Adrenal gland (tissue), 12 donors: ENCODE results near the gene GAL3ST3. TPM values are rescaled to one million over a fixed set of nuclear protein-coding genes. Genes with fewer than 3 reads are reported as not detected.
A peak's percentile ranks its signal among the peaks of the same experiment; 100 is the strongest.

Source experiments
- DNase-seq, 7 donors: peaks; one replicate each; pipeline ENCODE4 v3.0.0-alpha.2; 2019 to 2020
- H3K27ac ChIP-seq, 5 donors: fragments of 200-600 bp; sonication (generic) in 4 of 5; 1 replicate in 3 of 5; 2 replicates in 2 of 5; pipeline versions ENCODE4 v1.5.1 to v1.8.0; 2016 to 2020; ENCODE audit warnings: mild to moderate bottlenecking in 1 of 5
- H3K27me3 ChIP-seq: fragments of 200-600 bp; 2 replicates; pipeline ENCODE4 v1.8.0; 2021
- H3K36me3 ChIP-seq, 2 donors: fragments of 200-600 bp; replicated peaks in 1 of 2; 1 replicate in 1 of 2; 2 replicates in 1 of 2; pipeline versions ENCODE4 v1.5.1 to v1.8.0; 2018 to 2022
- H3K4me1 ChIP-seq, 2 donors: fragments of 200-600 bp; replicated peaks in 1 of 2; 1 replicate in 1 of 2; 2 replicates in 1 of 2; pipeline versions ENCODE4 v1.5.1 to v1.8.0; 2018 to 2021
- H3K4me3 ChIP-seq, 4 donors: fragments of 200-600 bp; sonication (generic) in 3 of 4; one replicate each; pipeline ENCODE4 v1.5.1; 2016 to 2018
- H3K9me3 ChIP-seq, 3 donors: fragments of 200-600 bp; sonication (generic) in 1 of 3; replicated peaks in 1 of 3; 1 replicate in 2 of 3; 2 replicates in 1 of 3; pipeline versions ENCODE4 v1.5.1 to v1.8.0; 2016 to 2021
- POLR2A ChIP-seq, 2 donors: fragments of 450-650 bp; IDR thresholded peaks; one replicate each; pipeline ENCODE4 v1.6.1; 2017; ENCODE audit warnings: antibody characterized with exemption in 2 of 2, mild to moderate bottlenecking in 2 of 2, moderate library complexity in 1 of 2
- WGBS, 4 donors: extraction: QIAGEN DNeasy Blood & Tissue Kit in 2 of 4; methylation state at CpG; one replicate each; pipeline versions ENCODE4 v1.1.5 to v1.1.7; 2013 to 2017; 5-methylcytosine and 5-hydroxymethylcytosine counted together
- intact Hi-C, 2 donors: fragments of 100-400 bp; cut with DNase I; formaldehyde crosslinking; loops; one replicate each; pipeline versions ENCODE4 v1.14.1 to v1.15.0; 2022 to 2023
- polyA plus RNA-seq, 3 donors: library from polyadenylated mRNA; stranded (reverse); fragments of 200-250 nt in 2 of 3; fragments of 350-450 nt in 1 of 3; fragmentation: Illumina TruSeq in 1 of 3; extraction: RNeasy Lipid Tissue Mini Kit (QIAGEN cat#74804) in 1 of 3; gene quantifications; one replicate each; pipeline ENCODE4 v1.2.3, GENCODE V29; 2013 to 2014
- total RNA-seq, 9 donors: library from RNA; depleted of rRNA in 4 of 9; stranded (reverse); fragments of >200 nt in 4 of 9; fragments of 120-200 nt in 1 of 9; fragmentation: NEBNext Ultra II Directional in 1 of 9; extraction: Animal tissue kit (Norgen Biotek cat#: 25700) in 1 of 9; gene quantifications; one replicate each; pipeline versions ENCODE4 v1.1.0 to v1.2.4, GENCODE V29; 2013 to 2023
- TF ChIP-seq, protein P1 (sequence below), 6 experiments: fragments of 450-650 bp in 4 of 6; fragments of 200-600 bp in 2 of 6; sonication (generic) in 1 of 6; IDR thresholded peaks; 1 replicate in 5 of 6; 2 replicates in 1 of 6; pipeline versions ENCODE4 v1.5.1 to v1.8.0; 2016 to 2021; ENCODE audit warnings: antibody characterized with exemption in 6 of 6, mild to moderate bottlenecking in 2 of 6, moderate library complexity in 1 of 6
- donor health status: healthy with polysubstance abuse.
- donor health status: Bipolar disorder and iron deficiency.
- donor health status: DM: yes; HTN: yes; CAD: no.
- donor health status: DM: no; HTN: no; CAD: no.
- donor health status: DM: no; HTN: no; CAD: no.
- donor health status: DM: yes; HTN: yes; CAD: no.

GAL3ST3 gene
- total and polyA plus RNA-seq, 12 donors = 0.11 to 0.41 (median 0.22) TPM; not detected in 8

DNA sequence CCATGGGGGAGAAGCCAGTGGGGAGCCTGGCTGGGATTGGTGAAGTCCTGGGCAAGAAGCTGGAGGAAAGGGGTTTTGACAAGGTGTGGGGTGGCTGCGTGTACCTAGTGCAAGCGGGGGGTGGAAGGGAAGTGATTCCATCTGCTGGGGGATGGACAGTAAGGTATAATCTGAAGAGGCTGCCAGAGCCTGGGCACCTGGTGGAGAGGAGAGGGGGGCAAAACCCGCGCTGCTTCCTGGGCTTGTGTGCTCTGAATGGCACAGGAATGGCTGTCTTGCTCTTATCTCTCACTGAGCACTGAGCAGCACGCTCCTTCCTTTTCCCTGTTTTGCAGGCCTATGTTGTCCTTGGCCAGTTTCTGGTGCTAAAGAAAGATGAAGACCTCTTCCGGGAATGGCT, 45.7 kb downstream of the GAL3ST3 start:
- Histone ChIP-seq H3K4me1 (peaks cover 5 to 33% of the 10 kb centered on the region in 2 donors), H3K27ac (peak overlapping the region; percentile 48 to 96 (median 94)), H3K27me3 (no peaks in the 10 kb centered on the region), H3K9me3 (no peaks in the 10 kb centered on the region), H3K4me3 (peak overlapping the region in 2 of 4 donors; percentile 56 to 91), H3K36me3 (peaks cover 0 to 35% of the 10 kb centered on the region in 2 donors)
- no peak for DNase-seq
- intact Hi-C loops = no loop called here
- WGBS, 4 donors = 57 to 76% (median 64%) methylated on average over 6 of the region's 6 CpGs
- TF ChIP-seq, protein P1, sequence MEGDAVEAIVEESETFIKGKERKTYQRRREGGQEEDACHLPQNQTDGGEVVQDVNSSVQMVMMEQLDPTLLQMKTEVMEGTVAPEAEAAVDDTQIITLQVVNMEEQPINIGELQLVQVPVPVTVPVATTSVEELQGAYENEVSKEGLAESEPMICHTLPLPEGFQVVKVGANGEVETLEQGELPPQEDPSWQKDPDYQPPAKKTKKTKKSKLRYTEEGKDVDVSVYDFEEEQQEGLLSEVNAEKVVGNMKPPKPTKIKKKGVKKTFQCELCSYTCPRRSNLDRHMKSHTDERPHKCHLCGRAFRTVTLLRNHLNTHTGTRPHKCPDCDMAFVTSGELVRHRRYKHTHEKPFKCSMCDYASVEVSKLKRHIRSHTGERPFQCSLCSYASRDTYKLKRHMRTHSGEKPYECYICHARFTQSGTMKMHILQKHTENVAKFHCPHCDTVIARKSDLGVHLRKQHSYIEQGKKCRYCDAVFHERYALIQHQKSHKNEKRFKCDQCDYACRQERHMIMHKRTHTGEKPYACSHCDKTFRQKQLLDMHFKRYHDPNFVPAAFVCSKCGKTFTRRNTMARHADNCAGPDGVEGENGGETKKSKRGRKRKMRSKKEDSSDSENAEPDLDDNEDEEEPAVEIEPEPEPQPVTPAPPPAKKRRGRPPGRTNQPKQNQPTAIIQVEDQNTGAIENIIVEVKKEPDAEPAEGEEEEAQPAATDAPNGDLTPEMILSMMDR (IDR thresholded peaks at IDR 0.05) = no peak
- no peak for TF ChIP-seq POLR2A (IDR thresholded peaks at IDR 0.05)

DNA sequence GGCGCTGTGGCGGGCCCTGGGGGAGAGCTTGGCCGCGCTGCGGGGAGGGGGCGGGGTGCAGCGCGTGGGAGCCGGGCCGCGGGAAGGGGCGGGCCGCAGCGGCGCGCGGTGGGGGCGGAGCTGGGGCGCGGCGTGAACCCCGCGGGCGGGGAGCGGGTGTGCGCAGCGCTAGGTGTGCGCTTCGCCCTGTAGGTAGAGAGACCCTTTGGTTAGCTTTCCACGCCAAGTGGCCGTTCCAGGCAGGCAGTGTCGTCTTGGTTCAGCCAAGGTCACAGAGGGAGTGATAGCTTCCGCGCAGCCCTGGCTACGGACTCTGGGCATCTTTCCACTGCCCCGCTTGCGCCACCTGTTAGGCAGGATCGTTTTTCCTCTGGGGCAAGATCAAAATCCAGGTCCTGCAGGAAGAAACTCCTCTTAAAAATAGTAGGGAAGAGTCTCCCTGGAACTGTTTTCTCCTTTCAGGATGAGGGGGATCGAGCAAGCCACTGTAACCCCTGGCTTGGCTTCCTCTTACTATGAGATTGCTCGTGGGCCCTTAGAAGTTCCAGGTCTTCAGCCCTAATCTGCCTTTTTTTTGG, 46.2 kb downstream of the GAL3ST3 start:
- 0 to 1% (median 0%) methylated on average over 7 to 40 of the region's 40 CpGs for WGBS, 4 donors
- no peak for TF ChIP-seq POLR2A (IDR thresholded peaks at IDR 0.05)
- TF ChIP-seq, protein P1 (IDR thresholded peaks at IDR 0.05) = peak in 1 of 6 experiments; percentile 12
- Histone ChIP-seq H3K4me1 (peaks cover 5 to 33% of the 10 kb centered on the region in 2 donors), H3K4me3 (peak overlapping the region; percentile 56 to 98 (median 94)), H3K27ac (peak overlapping the region; percentile 91 to 96 (median 94)), H3K27me3 (no peaks in the 10 kb centered on the region), H3K36me3 (peaks cover 0 to 40% of the 10 kb centered on the region in 2 donors), H3K9me3 (no peaks in the 10 kb centered on the region)
- intact Hi-C loops = no loop called here
- DNase-seq = peak; percentile 66 to 83 (median 81)

DNA sequence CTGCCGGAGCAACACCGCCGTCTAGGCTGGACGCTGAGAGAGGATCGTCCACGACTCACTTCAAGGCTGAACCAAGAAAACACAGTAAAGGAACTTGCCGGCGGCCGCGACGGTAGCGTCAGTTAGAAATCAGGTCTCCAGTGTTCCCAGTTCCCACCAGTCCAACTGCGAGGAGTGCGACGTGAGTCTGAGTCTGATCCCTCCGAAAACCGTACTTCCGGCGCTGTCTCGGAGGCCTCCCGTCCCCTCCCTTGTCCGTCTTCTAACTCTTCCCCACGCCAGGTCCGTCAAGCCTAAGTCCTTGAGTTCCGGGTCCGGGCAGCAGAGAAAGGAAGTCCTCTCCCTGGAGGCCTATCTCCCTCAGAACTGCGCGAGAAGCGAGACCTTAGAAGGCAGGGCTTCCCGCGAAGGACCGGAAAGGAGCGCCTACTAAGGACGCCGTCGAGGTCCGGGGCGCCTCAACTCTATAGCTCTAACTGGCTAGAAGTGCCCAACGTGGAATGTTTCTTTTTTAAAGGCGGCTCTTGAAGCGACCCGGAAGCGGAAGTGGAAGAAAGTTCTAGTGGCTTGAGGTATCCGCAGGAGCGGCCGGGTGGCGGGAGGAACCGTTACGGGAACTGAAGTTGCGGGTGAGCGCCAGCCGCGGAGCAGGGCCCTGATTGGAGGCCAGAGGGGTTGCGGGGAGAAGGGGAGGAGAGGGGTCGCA, 46.9 kb downstream of the GAL3ST3 start, which contains the start of the genes BANF1 and EIF1AD:
Gene BANF1 (plus strand): TSS at position 562 of the 706 bp plus-strand sequence. CDS start 748 bp downstream, outside the sequence.
Gene EIF1AD (minus strand): TSS at position 216 of the 706 bp plus-strand sequence. CDS start 1,768 bp downstream, outside the sequence.
- no peaks in the 10 kb centered on the region for H3K9me3 ChIP-seq
- intact Hi-C loops = no loop called here
- peak; percentile 89 to 96 (median 94) for DNase-seq
- H3K4me3 ChIP-seq = peak within 1 kb of the TSS; percentile 56 to 98 (median 94)
- H3K36me3 ChIP-seq = peaks cover 0 to 46% of the 10 kb centered on the region in 2 donors
- H3K27me3 ChIP-seq = no peaks in the 10 kb centered on the region
- H3K27ac ChIP-seq = peak within 1 kb of the TSS; percentile 91 to 96 (median 94)
- 0 to 1% (median 0%) methylated on average over 40 to 55 of the region's 55 CpGs for WGBS, 4 donors
- TF ChIP-seq, protein P1 (IDR thresholded peaks at IDR 0.05) = peak in 1 of 6 experiments; percentile 10
- peak; percentile 57 to 69 for TF ChIP-seq POLR2A (IDR thresholded peaks at IDR 0.05)
- peaks cover 5 to 28% of the 10 kb centered on the region in 2 donors for H3K4me1 ChIP-seq

DNA sequence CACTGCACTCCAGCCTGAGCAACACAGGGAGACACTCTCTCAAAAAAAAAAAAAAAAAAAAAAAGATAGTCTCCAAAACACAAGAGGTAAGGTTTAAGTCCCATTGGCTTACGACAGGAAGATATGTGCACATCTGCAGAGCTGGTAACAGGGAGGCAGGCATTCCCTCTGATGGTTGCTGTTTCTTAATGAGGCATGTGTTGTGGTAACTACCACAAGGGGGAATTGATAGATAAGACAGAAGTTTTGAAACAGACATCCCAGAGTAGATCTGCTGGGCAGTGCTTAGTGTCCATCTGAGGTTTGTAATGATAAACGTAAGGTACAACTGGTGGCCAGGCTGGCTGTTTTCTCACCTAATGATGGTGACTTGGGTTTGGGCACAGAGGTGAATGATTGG, 51.7 kb downstream of the GAL3ST3 start:
- Histone ChIP-seq H3K4me3 (no peak overlapping the region), H3K27me3 (no peaks in the 10 kb centered on the region), H3K27ac (no peak overlapping the region), H3K4me1 (peaks cover 0 to 13% of the 10 kb centered on the region in 2 donors), H3K9me3 (no peaks in the 10 kb centered on the region), H3K36me3 (peaks cover 0 to 35% of the 10 kb centered on the region in 2 donors)
- DNase-seq = no peak
- TF ChIP-seq POLR2A (IDR thresholded peaks at IDR 0.05) = no peak
- TF ChIP-seq, protein P1 (IDR thresholded peaks at IDR 0.05) = no peak
- intact Hi-C loops = no loop called here
- WGBS, 4 donors = 71 to 92% (median 86%) methylated on average over 2 of the region's 2 CpGs
